Measurements from ENCODE around the gene PNLIPRP2. TPM values are rescaled to one million over a fixed set of nuclear protein-coding genes. Genes with fewer than 3 reads are reported as not detected.

The PNLIPRP2 gene
- total and polyA plus RNA-seq, 2 of the 4 experiments (the other 2 are of a cell fraction) = not detected

- no peak overlapping the region for H3K56ac ChIP-seq (ENCODE audit: extremely low read depth, insufficient read depth, low read length)
- no peak overlapping the region for H2BK120ac ChIP-seq (ENCODE audit: low read depth, low read length)
- H4K8ac ChIP-seq (ENCODE audit: low read depth in 2 of 2, low read length in 2 of 2) = no peak overlapping the region
- H3K4me3 ChIP-seq (ENCODE audit: insufficient read depth, low read depth, low read length) = no peak overlapping the region
- no peak for TF ChIP-seq ELK1 (IDR thresholded peaks at IDR 0.05; ENCODE audit: borderline replicate concordance, low read depth, low read length)
- TF ChIP-seq FOS (IDR thresholded peaks at IDR 0.05; ENCODE audit: low read depth, low read length) = no peak
- no peak for TF ChIP-seq MAZ (IDR thresholded peaks at IDR 0.05; ENCODE audit: borderline replicate concordance, low read depth, low read length)
- TF ChIP-seq POLR2A (IDR thresholded peaks at IDR 0.05; ENCODE audit: low read depth, low read length) = no peak
- no peak for TF ChIP-seq CHD1 (IDR thresholded peaks at IDR 0.05; ENCODE audit: low read depth, low read length)
- no peak overlapping the region for H3K18ac ChIP-seq (ENCODE audit: low read depth, low read length)
- DNase-seq (no peak), ATAC-seq (ENCODE audit: low read depth) (no peak)
- H3K14ac ChIP-seq (replicated peaks; ENCODE audit: low read depth, low read length) = no peak overlapping the region
- no peak overlapping the region for H2BK5ac ChIP-seq (ENCODE audit: low read depth, low read length, poor library complexity, severe bottlenecking)
- intact Hi-C loops (cut with micrococcal nuclease) (no loop called here), in situ Hi-C loops (cut with MboI; ENCODE audit: low sequenced_read_pairs) (no loop called here), dilution Hi-C loops (cut with HindIII; ENCODE audit: low sequenced_read_pairs, unreplicated experiment) (no loop called here)
- H3K4ac ChIP-seq (ENCODE audit: low read depth, low read length) = no peak overlapping the region
- peaks cover 9% of the 10 kb centered on the region for H3K27me3 ChIP-seq (ENCODE audit: control insufficient read depth, insufficient read depth, low read length)
- no peak overlapping the region for H2AFZ ChIP-seq (replicated peaks; ENCODE audit: low read length, poor library complexity)
- no peak overlapping the region for H4K91ac ChIP-seq (ENCODE audit: insufficient read depth, low read depth, low read length)
- POLR2A ChIA-PET (ENCODE audit: unreplicated experiment) = no interaction called here
- no peaks in the 10 kb centered on the region for H3K9me3 ChIP-seq (ENCODE audit: control insufficient read depth, insufficient read depth, low read length)
- no peak overlapping the region for H2BK15ac ChIP-seq (ENCODE audit: low read depth, low read length)
- no peaks in the 10 kb centered on the region for H3K4me1 ChIP-seq (ENCODE audit: control insufficient read depth, insufficient read depth, low read length)
- H2AK9ac ChIP-seq (replicated peaks; ENCODE audit: low read depth, low read length, poor library complexity) = no peak overlapping the region
- H3K9me1 ChIP-seq (ENCODE audit: insufficient read depth, low read length) = no peaks in the 10 kb centered on the region
- no peak overlapping the region for H3K23ac ChIP-seq (ENCODE audit: low read depth, low read length)
- no peak overlapping the region for H2AK5ac ChIP-seq (ENCODE audit: low read depth, low read length)
- no peaks in the 10 kb centered on the region for H3K79me1 ChIP-seq (ENCODE audit: low read depth in 1 of 2, low read length in 2 of 2)
- CTCF ChIA-PET = no interaction called here
- WGBS, 2 experiments (ENCODE audit: extremely low coverage in 2 of 2, insufficient read length in 1 of 2) = 40% methylated on average over 1 of the region's 6 CpGs; no CpG with 5 or more reads in 1 of the 2 experiments
- H3K9ac ChIP-seq (ENCODE audit: low read depth, low read length) = no peak overlapping the region
- no peak overlapping the region for H4K5ac ChIP-seq (ENCODE audit: low read depth, low read length)
- H3K27ac ChIP-seq (ENCODE audit: insufficient read depth, low read length) = no peak overlapping the region
- H2BK20ac ChIP-seq (ENCODE audit: low read depth, low read length) = no peak overlapping the region
- no TSS peak for BruUV-seq (replicated peaks)
- no peaks in the 10 kb centered on the region for H3K36me3 ChIP-seq (ENCODE audit: control insufficient read depth, insufficient read depth, low read length)
- no peak overlapping the region for H3K4me2 ChIP-seq (ENCODE audit: low read depth, low read length)
- H4K20me1 ChIP-seq (ENCODE audit: insufficient read depth, low read length) = no peaks in the 10 kb centered on the region
Observed at GRCh38 chr10:116631871-116632295, 11.1 kb downstream of the PNLIPRP2 start.

Measured in IMR-90 (cell line).